Stimulated activated naive CD4-positive, alpha-beta T cell treated with Interleukin-2 at 50 U/mL for 16 hours (primary cell): ENCODE results near the gene NIPAL1.

Experiments
- DNase-seq: peaks from one replicate; lab custom pipeline; 2025; lab: John Stamatoyannopoulos, UW

The NIPAL1 gene

DNA sequence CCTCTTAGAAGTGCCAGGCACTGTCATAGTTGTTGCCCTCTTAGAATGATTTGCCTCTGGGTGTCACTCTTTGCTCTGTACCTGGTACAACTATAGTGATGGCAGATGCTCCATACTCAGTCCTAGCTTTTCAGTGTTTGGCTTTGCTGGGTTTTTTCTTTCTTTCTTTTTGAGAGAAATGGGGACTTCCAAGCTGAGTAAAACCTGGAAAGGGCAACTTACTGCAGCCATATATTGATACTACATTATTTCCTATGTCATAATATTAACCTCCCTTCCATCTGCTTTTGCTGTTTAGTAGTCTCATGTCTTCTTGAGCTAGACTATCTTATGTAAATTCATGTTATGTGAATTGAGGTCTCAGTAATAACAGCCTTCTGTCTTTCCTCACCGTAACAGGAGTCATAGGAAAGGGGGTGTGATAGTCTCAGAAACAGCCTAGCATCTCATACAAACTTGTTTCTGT is 49.0 kb downstream of the NIPAL1 start:
- no peak for DNase-seq

- no peak for DNase-seq
Observed at GRCh38 chr4:48067536-48067935, 51.0 kb downstream of the NIPAL1 start.

- no peak for DNase-seq
Observed at GRCh38 chr4:48068182-48068581, 51.6 kb downstream of the NIPAL1 start.

- DNase-seq, result no peak
Observed at GRCh38 chr4:48069026-48069425, 52.5 kb downstream of the NIPAL1 start.

DNA sequence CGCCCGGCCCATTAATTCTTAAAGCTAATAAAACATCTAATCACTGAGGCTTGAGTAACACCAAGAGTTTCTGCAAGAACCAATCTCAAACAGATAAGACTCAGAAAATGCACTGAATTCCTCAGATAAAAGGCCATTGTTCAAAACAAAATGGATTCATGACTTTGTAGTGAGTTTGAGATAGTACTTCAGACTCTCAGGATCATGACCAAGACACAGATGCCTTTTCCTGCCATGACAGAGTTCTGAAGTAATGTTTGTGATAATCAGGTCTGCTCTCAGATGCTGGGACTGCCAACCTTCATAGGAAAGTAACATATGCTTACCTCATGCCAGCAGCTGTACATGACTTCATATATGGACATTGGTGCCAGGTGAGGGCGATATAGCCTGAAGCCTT is 54.6 kb downstream of the NIPAL1 start:
- no peak for DNase-seq

GRCh38 chr4:48073567-48074103 is 57.1 kb downstream of the NIPAL1 start:
- DNase-seq, result no peak

DNA sequence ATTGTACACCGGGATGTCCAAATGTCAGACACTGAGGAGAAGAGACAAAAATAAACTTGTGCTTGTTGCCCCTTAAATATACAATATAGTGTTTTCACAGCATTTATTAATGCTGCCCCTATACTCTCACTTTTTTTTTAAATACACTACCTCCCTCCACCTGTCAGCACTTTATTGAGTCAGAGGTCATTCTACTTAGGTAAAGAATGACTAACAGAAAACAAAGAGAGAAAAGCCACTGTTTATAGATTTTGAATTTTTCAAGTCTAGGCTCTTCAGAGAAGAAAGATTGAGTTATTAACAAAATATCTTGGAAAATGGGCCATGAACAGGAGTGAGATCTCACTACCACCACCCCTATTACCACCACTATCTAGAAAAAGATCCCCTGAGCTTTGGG is 58.1 kb downstream of the NIPAL1 start:
- DNase-seq, result no peak

- DNase-seq, result no peak
Observed at GRCh38 chr4:48078425-48078824, 61.9 kb downstream of the NIPAL1 start.

DNA sequence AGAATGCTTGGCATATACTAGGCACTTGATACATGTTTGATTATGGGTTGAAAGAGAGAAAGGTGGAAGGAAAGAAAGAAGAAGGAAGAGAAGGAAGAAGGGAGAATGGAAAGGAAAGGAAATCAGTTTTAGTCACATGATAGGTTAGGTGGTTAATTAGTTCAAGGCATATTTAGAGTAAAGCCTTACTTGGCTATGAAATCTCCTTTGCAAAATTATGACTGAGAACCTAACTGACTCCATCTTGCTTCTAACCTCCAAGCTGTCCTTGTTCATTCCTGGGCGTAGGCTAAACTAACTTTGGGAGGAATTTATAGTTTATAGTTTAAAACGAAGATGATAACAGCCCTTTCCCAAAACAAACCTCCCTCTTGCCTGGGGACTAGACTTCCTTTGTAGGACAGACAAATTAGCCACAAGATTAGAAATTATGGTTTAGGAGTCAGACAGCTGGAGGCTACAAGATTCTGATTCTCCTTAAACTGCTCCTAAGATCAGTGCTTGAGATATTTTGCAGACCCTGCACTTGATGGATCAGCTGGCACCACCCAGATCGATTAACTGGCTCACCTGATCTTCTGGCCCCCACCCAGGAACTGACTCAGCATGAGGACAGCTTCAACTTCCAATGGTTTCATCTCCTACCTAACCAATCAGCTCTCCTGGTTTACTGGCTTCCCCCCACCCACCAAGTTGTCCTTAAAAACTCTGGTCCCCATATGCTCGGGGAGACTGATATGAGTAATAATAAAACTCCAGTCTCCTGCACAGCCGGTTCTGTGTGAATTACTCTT is 62.5 kb downstream of the NIPAL1 start:
- no peak for DNase-seq

DNA sequence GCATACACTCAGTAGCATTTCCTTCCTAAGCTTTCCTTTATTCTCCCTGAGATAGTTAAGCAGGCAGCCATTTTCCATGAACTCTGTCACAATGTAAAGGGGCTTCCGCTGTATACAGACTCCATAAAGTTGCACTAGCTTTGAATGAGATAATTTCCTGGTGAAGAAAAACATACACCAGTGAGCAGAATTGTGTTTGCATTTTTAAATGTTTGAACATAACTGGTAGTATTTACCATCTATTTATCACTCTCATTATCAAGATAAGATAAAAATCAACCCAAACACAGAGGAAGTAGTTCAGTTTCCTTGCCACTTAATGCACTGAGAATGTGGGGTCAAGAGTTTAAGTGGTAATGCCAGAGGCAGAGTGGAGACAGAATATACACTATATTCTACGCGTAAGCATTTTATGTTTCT is 63.4 kb downstream of the NIPAL1 start:
- DNase-seq, result no peak

DNA sequence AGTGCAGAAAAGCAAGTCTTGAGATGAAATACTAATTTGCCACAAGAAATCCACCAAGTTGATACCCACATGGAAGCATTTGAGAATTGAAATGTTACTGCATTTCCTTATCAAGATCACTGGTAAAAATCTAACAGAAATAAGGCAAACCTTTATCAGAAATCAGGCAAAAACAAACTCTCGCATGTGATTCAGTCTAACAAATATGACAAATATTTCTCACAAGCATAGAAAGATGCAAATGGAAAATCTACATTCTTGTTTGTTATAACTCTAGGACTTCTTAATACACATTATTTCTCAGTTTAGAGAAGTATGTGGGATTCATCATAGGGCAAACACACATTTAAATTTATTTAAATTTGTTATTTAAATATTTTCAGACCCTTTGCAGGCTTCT is 64.6 kb downstream of the NIPAL1 start:
- DNase-seq, result no peak

DNA sequence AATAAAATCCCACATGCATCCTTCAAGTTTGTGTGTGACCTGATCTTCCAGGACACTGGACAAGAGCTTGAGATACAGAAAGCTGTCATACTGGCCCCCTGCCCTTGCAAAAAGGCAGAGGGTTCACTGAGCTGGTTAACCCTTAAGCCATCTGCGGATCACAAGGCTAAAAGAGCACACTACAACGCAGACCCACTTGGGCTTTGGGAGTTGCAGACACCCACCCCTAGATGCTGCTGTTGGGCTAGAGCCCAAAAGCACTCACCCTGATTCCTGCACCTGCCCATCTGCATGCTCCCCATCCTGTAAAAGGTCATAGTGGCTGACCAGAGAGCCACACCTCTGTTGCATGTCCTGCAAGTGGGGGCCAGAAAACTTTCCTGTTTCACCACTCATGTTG is 66.4 kb downstream of the NIPAL1 start:
- no peak for DNase-seq

DNA sequence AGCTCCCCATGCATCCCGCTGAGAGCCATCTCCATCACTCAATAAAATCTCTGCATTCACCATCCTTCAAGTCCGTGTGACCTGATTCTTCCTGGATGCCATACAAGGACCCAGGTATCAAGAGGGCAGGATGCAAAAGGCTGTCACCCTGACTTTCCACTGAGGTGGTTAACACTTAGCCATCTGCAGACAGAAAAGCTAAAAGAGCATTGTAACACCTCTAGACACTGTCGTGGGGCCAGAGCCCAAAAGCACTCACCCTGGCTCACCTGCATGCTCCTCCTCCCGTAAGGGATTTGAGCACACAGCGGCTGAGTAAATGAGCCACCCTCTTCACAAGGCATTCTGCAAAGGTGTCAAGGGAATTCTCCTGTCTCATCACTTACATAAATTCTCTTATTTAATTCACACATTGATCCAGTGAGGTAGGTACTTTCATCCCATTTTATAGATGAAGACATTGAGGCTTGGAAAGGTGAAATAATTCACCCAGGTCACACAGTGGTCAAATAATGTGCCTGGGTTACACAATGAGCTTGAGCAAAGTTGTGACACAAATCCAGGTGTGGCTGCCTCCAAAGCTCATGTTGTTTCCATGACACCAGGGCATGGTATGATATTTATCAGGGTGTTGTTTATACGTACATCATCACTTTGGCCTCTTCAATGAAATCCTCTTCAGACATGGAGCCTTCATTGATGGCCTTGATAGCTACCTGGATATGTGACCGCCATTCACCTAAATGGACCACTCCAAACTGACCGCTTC is 69.4 kb downstream of the NIPAL1 start:
- no peak for DNase-seq
